ENCODE measurements around the gene HOXB8. TPM values are rescaled to one million over a fixed set of nuclear protein-coding genes. Genes with fewer than 3 reads are reported as not detected.

Gene HOXB8
- total RNA-seq, 1 donor from 2014 or later: not detected

DNA sequence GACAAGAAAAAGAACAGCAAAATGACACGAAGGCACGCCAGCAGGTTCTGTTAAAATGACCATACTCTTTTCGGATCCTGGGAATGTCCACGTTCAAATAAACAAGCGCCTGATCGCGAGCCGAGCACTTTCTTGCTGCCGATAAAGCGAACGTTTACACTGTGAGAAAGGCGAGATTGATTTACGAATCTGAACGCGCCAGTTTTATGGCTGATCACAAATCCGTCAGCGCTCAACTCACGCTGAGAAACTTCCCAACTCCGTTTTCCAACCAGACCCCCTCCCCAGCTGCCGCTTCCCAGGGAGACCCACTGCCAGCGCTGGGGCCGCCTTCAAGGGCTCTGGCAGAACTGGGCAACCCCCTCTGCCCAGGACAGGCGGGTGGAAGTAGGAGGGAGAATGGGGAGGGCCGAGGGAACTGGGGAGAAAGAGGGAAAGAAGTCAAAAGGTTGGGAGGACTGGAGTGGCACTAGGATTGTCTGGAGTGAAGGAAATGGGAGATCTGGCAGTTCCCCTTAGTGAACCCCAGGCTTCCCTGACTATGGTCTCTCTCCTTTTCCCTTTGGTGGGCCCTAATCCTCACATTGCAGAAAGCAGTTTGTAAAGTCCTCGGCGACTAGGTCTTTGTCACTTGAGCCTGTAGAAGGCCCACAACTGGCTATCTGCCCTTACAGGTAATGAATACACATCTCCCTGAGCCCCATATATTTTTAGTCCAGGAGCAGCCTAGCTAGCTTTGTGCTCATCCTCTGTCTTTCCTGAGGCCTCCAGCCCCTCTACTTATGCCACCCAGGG lies 43.9 kb downstream of the HOXB8 start:
- no peak for FAIRE-seq
- no peak for DNase-seq (ENCODE audit: low spot score in 2 of 2)

DNA sequence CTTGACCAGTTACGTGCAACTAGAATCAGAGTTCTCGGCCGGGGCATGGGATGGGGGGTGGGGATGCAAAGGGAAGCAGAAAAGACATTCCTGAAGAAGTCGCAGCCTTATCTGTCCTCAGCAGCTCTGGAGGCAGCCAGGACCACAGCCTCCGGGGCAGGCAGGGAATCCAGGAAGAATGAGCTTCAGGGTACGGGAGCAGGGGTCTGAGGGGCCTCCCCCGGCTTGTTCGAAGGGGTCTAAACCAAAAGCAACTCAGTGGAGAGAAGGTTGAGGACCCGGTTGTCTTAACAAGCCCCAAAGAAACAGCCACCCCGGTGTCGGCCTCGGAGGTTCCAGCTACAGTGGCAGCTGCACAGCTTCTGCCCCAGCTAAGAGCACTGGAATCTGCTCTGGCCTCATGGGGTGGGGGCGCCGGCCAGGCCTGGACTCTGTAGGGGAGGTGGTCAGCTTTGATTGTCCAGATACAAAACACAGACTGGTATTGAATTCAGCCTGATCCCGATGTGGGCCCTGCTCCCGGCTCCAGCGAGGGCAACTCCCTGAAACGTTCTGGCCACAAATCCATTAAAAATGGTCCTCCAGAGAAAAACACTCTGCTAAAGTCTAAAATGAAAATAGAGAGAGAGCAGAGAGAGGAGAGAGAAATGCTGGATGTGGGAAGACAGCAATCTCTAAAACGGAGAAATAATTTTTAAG lies 44.6 kb downstream of the HOXB8 start:
- no peak for FAIRE-seq
- no peak for DNase-seq (ENCODE audit: low spot score in 2 of 2)

DNA sequence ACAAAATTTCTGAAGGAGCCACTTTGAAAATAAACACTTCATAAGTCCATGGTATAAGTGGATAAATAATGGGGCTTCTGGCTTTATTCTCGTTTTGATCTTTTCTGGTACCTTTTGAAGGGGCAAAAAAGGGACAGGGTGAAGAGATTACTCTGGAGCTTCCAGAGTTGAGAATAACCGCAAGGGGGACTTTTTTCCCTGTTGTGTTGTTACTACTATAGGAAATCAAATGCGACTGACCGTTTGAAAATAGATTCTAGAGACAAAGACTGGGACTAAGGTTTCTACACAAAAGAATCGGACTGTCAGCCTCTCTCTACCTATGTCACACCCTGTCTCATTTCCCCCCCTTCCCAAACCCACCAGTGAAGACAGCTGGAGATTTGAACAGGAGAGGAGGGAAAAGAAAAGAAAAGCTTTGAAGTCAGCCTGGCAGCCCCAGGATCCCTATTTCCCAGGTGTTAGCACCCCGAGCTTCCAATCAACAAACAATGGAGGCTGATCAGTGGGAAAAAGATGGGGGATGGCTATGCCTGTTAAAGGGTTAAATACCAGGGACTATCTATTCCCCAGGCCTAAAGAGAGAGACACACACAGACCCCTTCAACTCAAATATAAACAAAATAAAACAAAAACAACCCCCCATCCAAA lies 45.3 kb downstream of the HOXB8 start:
- DNase-seq (ENCODE audit: low spot score in 2 of 2) (no peak), FAIRE-seq (no peak)

DNA sequence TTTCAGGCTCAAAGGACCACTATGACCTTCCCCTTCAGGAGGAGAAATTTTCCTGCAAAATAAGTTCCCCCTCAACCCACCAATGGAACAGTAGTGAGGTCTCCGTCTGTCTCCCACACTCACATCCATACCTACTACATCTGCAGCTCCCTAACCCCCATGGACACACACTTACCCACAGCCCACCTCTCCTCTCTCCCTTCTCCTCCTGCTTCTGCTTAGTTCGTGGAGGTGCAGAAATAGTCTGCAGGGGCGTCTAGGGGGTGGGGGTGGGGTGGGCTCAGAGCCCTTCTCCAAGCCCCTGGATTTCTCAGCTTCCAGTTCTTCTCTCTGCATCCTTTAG lies 45.9 kb downstream of the HOXB8 start:
- FAIRE-seq: no peak
- DNase-seq (ENCODE audit: low spot score in 2 of 2): no peak

DNA sequence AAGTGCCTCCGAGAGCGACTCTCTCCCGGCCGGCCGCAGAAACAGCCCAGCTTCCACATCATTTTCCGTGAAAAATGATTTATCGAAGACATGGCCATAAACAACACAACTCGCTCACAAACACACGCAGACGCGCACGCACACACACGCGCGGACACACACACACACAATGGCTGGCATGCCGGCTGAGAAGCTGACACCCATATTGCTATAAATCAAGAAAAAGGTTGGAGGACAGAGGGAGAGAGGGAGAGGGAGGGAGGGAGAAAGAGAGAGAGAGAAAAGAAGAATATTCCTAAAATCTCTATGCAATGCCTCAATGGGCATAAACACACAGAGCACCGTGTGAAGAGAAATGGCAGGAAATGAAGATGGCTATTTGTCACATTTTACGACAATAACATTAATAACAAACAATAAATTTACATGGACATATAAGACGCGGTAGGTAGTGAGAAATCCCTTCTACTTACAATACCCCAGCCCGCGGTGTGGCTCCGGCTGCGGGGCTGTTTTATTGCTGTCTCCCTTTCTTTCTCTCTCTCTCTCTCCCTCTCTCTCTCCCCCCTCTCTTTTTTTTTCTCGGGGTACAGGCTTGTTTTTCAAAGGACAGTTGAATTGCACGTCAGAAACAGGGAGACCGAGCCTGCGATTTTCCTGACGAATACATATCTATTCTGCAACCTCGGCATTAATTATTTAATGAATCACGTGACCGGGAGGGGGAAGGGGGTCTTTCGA lies 46.4 kb downstream of the HOXB8 start:
- no peak for FAIRE-seq

DNA sequence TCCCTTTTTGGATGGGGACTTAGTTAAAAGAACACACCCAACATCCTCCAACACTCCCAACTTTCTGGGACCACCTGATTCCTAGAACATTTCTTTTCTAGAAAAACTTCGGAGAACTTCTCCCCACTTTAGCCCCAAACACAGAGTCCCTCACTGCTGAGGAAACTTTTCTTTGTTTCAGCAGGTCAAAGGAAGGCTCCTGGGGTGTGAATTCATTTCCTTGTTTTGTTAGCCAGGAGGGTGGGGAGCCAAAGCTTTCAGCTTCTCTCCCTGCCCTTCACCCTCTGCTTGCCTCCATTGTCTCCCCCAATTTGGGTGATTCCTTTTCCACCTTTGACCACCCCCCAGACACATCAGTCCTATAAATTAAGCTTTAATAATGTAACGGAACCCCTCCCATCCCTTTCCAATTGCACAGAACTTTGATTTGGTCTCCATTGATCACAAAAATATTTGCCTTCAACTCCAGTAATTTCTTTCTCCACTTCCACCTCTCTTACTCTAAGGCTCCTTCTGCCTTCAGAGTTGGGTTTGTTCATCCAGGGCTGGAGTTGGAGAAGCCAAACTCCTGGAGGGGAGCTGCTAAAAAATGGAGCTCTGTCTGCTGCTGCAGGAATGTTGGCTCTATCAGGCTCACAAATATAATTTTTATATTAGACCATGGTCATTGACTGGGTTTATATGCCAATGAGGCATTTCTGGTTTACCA lies 47.3 kb downstream of the HOXB8 start:
- FAIRE-seq: no peak
- DNase-seq (ENCODE audit: low spot score in 2 of 2): no peak

More for the DNA sequence above, 46.4 kb downstream of the HOXB8 start:
- no peak for DNase-seq (ENCODE audit: low spot score in 2 of 2)

DNA sequence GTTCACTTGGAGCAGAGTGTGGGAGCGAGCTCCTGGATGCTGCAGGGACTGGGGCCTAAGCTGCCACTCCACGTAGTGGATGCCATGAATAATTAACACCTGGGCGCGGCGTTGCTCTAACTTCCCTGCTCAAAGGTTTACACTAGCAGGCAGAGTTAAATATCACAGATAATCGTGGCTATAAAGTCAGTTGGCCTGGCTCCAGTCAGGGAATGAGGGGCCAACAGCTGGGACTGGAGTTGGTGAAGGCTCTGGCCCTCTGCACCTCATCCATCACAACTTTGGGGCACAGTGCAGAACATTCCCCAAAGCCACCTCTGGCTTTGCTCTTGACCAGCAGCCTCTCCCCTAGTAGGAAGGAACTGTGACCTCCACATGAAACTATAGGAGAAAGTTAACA lies 47.9 kb downstream of the HOXB8 start:
- no peak for DNase-seq (ENCODE audit: low spot score in 2 of 2)

DNA sequence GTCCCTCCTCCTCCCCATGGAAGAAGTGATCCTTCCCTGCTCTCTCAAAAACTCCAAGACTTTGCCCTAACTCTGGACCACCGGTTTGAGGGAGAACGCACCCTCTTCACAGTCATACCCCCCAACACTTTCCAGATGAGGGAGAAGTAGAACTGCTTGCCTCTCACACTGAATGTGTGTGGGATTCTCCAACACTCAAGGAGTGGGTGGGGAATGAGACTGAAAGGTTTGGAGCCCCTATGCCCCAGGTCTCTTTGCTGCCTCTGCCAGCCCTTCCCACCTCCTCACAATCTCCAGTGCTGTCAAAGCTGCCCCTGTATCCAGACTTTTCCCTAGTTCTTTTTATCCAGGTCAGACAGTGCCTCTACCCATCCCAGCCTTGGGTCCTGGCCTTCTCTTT lies 48.4 kb downstream of the HOXB8 start:
- DNase-seq (ENCODE audit: low spot score in 2 of 2) (no peak), FAIRE-seq (no peak)

More for the DNA sequence above, 47.9 kb downstream of the HOXB8 start:
- FAIRE-seq: no peak

DNA sequence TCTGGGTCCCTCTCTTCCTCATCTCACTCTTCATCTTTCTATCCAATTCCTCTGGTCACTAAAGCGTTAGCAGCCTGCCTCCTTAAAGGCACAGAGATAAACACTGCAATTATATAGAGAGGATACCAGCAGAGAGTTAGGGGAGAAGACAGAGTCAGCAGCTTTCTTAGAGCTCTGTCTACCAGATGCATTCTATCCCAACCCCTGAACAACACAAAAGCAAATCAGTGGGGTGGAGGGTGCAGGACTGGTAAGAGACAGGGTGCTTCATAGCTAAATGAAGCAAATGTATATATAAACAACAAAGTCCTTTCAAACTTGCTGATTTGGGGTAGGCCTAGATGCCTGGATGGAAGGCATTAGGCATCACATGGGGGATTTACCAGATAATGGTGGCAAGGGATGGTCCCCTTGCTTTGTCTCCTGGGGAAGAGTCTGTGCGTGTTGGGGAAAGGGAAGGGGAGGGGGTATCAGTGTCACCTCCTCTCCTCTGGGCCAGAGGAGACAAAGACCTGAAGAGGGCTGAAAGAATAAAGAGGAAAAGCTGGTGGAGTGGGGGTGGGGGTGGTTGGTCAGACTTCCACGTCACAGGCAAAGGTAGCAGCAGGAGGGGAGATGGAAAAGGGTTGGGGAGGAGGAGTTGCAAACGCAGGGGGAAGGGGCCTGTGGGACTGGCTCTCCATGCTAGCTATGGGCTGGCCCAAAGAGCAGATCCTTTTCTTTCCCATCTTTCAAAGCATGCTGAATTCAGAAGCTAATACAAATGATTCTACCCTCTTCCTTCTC lies 49.0 kb downstream of the HOXB8 start:
- no peak for DNase-seq (ENCODE audit: low spot score in 2 of 2)

DNA sequence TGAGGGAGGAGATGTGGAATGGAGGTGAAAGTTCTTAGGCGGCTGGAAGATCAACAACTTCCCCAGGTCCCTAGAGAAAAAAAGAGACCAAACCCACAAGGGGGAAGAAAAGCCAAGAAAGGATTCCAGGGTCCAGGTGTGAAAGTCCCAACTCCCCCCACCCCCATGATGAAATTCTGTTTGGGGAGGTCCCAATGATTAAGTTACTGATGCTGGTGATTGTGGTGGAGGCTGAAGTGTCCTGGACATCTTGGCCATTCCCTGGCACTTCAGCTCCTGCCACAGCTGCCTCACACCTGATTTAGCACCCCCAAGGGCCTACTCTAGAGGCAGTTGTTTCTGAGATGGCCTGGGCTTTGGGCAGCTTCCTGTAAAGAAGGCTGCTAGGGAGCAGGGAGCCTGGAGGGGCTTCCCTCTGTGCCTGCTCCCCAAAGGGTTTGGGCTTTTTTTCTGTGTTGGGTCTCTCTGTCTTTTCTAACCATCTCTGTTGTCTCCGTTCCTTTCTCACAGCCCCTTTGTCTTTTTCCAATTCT lies 50.0 kb downstream of the HOXB8 start:
- DNase-seq (ENCODE audit: low spot score in 2 of 2) (no peak), FAIRE-seq (no peak)

More for the DNA sequence above, 49.0 kb downstream of the HOXB8 start:
- no peak for FAIRE-seq

DNA sequence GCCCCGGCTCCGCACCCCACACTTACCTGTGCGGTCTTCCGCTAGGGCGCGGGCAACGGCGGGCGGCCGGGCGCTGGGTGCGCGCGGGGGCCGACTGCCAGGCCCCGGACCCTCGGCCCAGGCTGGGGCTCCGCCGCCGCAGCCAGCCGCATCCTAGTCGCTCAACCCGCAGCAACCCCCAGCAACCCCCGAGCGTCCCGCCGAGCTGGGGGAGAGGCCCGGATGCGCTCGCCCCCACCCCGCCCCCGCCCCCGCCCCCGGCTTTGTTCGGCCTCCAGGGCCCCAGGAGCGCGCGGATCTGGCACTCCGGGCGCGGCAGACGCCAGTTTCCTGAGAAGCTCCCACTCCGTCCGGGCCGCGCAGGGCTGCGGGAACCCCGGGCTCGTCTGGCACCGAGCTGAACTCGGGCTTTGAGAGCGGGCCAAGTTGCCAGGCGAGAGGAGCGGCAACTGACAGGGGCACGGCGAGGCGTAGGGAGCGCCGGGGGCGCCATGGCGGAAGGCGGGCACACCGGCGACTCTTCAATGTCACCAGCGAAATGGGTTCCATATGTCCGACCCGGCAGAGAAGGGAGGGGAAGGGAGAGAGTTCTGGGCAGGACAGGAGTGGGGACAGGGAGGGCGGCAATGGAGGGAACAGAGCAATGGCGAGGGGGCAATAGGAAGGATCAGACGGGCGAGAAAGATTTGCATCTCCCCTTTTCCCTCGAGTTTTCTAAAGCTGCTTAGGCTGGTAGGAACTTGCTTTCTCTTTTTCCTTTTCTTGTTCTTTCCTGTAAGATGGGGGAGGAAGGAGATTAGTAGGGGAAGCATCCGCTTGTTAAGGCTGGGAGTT lies 50.7 kb downstream of the HOXB8 start:
- FAIRE-seq (no peak), DNase-seq (ENCODE audit: low spot score in 2 of 2) (no peak)

DNA sequence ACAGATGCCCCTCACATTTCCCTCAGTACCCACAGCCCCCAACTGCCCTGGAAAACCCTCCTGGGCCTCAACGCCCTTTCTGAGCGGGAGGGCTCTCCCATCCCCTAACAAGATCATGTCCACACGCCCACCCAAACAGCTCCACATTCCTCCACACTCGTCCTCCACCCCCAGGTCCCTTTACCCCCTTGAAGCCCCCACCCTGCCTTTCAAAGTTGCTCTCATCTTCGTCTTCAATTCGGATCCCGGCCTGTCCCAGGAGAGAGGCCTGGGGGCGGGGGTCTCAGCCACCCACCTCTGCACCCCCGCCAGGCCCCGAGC lies 51.3 kb downstream of the HOXB8 start:
- no peak for FAIRE-seq

DNA sequence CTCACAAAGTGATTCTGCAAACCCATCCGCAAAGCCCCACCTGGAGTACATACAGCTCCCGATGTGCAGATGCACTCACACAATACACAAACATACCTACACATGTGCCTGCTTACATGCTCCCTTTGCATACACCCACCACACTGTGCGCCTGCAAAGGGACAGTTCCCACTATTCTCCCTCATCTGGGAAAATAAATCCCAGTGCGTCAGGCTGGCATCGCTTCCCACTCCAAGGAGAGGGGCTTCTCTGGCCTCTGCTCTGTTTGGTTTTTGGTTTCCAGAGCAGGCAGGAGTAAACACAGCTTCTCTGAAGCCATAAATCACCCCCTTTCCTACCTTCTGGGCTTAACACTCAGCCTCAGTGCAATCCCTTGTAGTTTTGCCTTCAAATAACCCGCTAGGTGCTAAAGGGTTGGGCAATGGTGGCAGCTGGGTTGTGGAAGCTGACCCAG lies 51.7 kb downstream of the HOXB8 start:
- no peak for FAIRE-seq
- DNase-seq (ENCODE audit: low spot score in 2 of 2): no peak

More for the DNA sequence above, 51.3 kb downstream of the HOXB8 start:
- DNase-seq (ENCODE audit: low spot score in 2 of 2): no peak

DNA sequence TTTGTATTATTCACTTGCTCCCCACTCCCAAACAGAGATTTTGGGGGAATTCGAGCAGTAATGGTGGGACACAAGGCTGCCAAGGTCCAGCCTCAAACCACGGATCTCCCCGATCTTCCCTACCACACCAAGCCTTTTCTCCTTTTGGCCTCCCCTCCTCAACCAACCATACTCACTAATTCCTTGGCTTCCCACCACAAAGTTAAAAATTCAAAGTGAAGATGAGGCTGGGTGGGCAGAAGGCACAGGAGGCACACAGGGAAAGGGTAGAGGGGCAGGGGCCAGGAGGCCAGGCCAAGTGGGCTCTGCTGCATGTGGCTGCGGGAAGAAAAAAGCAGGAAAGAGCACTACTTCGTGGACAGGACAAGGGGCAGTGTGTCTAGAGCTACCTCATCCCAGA lies 52.2 kb downstream of the HOXB8 start:
- no peak for FAIRE-seq
- DNase-seq (ENCODE audit: low spot score in 2 of 2): no peak

Data from frontal cortex (tissue), 4 donors.